ENCODE data around the gene THY1.

THY1 gene

DNA sequence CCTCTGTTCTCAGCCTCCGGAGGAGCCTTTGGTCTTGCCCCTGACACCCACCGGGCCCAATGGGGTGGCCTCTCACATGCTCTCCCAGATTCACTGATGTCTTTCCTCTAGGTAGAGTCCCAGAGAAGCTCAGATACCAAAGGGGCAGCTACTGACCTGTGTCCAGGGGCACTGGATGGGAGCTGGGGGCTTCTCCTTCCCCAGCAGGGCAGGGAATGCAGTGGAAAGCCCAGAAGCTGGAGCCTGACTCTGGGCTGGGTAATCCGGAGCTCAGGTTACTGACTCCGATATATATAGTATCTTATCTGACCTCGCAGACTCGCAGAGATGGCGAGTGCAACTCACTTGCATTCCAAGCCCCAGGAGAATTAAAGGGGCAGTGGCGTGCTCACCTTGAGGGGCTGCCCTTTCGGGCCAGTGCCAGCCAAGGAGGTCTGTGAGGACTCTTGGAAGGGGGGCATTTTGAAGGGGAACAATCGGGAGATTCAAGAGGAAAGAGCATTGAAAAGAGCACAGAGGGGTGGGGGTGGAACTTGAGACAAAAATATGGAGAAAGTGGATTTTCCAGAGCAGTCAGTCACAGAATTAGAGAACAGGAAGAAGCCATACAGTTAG lies 44.0 kb downstream of the THY1 start:
- H3K4me3 ChIP-seq (replicated peaks; ENCODE audit: low read depth, low read length), result no peak overlapping the region
- TF ChIP-seq CTCF (IDR thresholded peaks at IDR 0.05; ENCODE audit: insufficient read depth, low read length, poor library complexity, severe bottlenecking), result no peak
- no peak for DNase-seq (ENCODE audit: extremely low read depth, insufficient read length)
- no peaks in the 10 kb centered on the region; the same call in none of the 2 replicates for H3K27me3 ChIP-seq (replicated peaks; ENCODE audit: control insufficient read depth, insufficient read depth, low read length)
- H3K36me3 ChIP-seq (ENCODE audit: control insufficient read depth, insufficient read depth, low read length), result no peaks in the 10 kb centered on the region

GRCh38 chr11:119377961-119378667 lies 44.9 kb downstream of the THY1 start:
- DNase-seq (ENCODE audit: extremely low read depth, insufficient read length), result no peak
- Histone ChIP-seq H3K27me3 (replicated peaks; ENCODE audit: control insufficient read depth, insufficient read depth, low read length) (no peaks in the 10 kb centered on the region; the same call in none of the 2 replicates), H3K4me3 (replicated peaks; ENCODE audit: low read depth, low read length) (no peak overlapping the region), H3K36me3 (ENCODE audit: control insufficient read depth, insufficient read depth, low read length) (no peaks in the 10 kb centered on the region)
- no peak for TF ChIP-seq CTCF (IDR thresholded peaks at IDR 0.05; ENCODE audit: insufficient read depth, low read length, poor library complexity, severe bottlenecking)

DNA sequence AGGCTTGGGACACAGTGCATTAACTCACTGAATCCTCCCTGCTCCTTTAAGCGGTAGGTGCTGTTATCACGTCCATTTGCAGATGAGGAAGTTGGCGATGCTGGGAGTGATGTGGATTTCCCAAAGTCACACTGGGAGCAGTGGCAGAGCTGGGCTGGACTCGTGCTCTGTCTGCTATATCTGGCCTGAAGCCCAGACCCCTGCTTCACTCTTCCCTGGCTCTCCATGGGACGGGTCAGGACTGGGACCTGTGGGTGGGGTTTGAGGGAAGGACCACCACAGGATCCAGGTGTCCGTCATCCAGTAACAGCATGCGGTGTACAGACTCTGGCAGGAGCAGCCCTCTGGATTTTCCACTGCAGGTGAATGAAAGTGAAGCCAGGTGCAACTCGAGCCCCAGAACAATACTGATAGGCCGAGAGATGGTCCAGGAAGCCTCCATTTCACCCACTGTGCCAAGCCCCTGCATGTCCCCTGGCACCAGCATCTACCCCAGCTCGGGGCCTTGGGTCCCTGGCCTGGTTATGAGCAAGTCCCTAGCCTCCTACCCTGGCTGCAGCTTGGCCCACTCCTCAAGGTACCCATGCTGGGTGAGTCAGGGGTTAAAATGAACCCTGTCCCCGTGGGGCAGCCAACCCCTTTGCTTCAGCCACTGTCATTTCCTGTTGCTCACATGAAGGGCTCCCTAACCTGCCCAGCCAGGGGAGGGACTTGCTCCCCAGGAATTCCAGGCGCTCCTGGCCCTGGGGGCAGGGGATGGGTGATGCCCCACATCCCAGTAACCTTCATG lies 45.7 kb downstream of the THY1 start:
- H3K27me3 ChIP-seq (replicated peaks; ENCODE audit: control insufficient read depth, insufficient read depth, low read length), result no peaks in the 10 kb centered on the region; the same call in none of the 2 replicates
- H3K36me3 ChIP-seq (ENCODE audit: control insufficient read depth, insufficient read depth, low read length), result no peaks in the 10 kb centered on the region
- DNase-seq (ENCODE audit: extremely low read depth, insufficient read length), result no peak
- TF ChIP-seq CTCF (IDR thresholded peaks at IDR 0.05; ENCODE audit: insufficient read depth, low read length, poor library complexity, severe bottlenecking), result no peak
- H3K4me3 ChIP-seq (replicated peaks; ENCODE audit: low read depth, low read length), result no peak overlapping the region

DNA sequence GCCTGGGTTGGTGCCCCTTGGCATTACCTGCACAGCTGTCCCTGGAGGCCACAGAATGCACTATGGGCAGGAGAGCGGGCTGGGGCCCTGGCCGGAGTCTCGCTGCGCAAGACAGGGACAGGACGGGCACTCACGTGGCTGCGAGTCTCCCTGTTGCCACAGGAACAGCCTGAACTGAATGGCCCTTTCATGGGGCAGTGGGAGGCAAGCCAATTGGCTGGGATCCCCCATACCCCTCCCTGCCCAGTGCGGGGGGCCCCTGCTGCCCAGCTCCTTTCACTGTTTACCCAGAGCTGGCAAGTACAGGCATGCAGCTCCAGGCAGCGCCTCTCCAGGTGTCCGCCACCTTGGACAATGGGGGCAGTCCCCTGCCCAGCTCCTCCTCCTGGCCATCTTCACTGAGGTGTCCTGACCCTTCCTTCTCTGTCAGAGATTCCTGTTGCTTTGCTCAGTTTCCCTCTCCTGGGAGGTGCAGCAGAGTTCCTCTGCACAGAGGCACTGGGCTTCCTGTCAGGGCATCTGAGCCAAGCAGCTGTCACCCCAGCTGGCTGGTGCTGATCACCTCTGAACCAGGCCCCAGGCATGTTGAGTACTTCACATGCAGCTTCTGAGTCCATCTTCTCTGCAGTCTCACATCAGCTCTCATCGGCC lies 46.6 kb downstream of the THY1 start:
- Histone ChIP-seq H3K4me3 (replicated peaks; ENCODE audit: low read depth, low read length) (no peak overlapping the region), H3K36me3 (ENCODE audit: control insufficient read depth, insufficient read depth, low read length) (no peaks in the 10 kb centered on the region), H3K27me3 (replicated peaks; ENCODE audit: control insufficient read depth, insufficient read depth, low read length) (no peaks in the 10 kb centered on the region; the same call in none of the 2 replicates)
- no peak for TF ChIP-seq CTCF (IDR thresholded peaks at IDR 0.05; ENCODE audit: insufficient read depth, low read length, poor library complexity, severe bottlenecking)
- DNase-seq (ENCODE audit: extremely low read depth, insufficient read length), result no peak

GRCh38 chr11:119375337-119376196 lies 47.4 kb downstream of the THY1 start:
- DNase-seq (ENCODE audit: extremely low read depth, insufficient read length), result no peak
- H3K36me3 ChIP-seq (ENCODE audit: control insufficient read depth, insufficient read depth, low read length), result no peaks in the 10 kb centered on the region
- no peak for TF ChIP-seq CTCF (IDR thresholded peaks at IDR 0.05; ENCODE audit: insufficient read depth, low read length, poor library complexity, severe bottlenecking)
- no peaks in the 10 kb centered on the region; the same call in 1 of the 2 replicates for H3K27me3 ChIP-seq (replicated peaks; ENCODE audit: control insufficient read depth, insufficient read depth, low read length)
- H3K4me3 ChIP-seq (replicated peaks; ENCODE audit: low read depth, low read length), result no peak overlapping the region

Data from GM06990 (cell line).